ENCODE measurements around the gene DUSP18.

The DUSP18 gene

GRCh38 chr22:30668386-30668710, 673 bp upstream of the DUSP18 start:
- Histone ChIP-seq H3K27ac (ENCODE audit: low read length) (no peak overlapping the region), H2AFZ (ENCODE audit: low read depth, low read length) (peak overlapping the region; percentile 94), H3K9me3 (ENCODE audit: insufficient read depth, low read length, severe bottlenecking) (no peaks in the 10 kb centered on the region), H3K27me3 (ENCODE audit: insufficient read depth, low read length, poor library complexity) (peaks cover 6% of the 10 kb centered on the region), H3K79me2 (ENCODE audit: insufficient read depth, low read length) (no peaks in the 10 kb centered on the region), H3K4me2 (ENCODE audit: insufficient read depth, low read length) (peak overlapping the region; percentile 95), H3K4me3 (ENCODE audit: low read depth in 1 of 2, low read length in 2 of 2) (peak overlapping the region in 1 of 2 experiments; percentile 91; a peak in 2 of 4 replicates), H3K36me3 (ENCODE audit: insufficient read depth, low read length) (peaks cover 5% of the 10 kb centered on the region), H3K9ac (ENCODE audit: low read depth, low read length) (peak overlapping the region; percentile 62; the same call in 1 of the 2 replicates), H4K20me1 (ENCODE audit: insufficient read depth, low read length) (no peaks in the 10 kb centered on the region; the same call in none of the 2 replicates), H3K4me1 (ENCODE audit: insufficient read depth, low read length) (peaks cover 23% of the 10 kb centered on the region)
- DNase-seq = no peak
- TF ChIP-seq CTCF (IDR thresholded peaks at IDR 0.05; ENCODE audit: borderline replicate concordance, extremely low read depth, low read length, poor library complexity, severe bottlenecking) (no peak), EZH2 (IDR thresholded peaks at IDR 0.05; ENCODE audit: borderline replicate concordance, low read depth, low read length, severe bottlenecking) (no peak)
- ATAC-seq (ENCODE audit: insufficient read depth, low read depth) = no peak

GRCh38 chr22:30667107-30667493, 575 bp downstream of the DUSP18 start:
- TF ChIP-seq CTCF (IDR thresholded peaks at IDR 0.05; ENCODE audit: borderline replicate concordance, extremely low read depth, low read length, poor library complexity, severe bottlenecking) (no peak), EZH2 (IDR thresholded peaks at IDR 0.05; ENCODE audit: borderline replicate concordance, low read depth, low read length, severe bottlenecking) (no peak)
- Histone ChIP-seq H4K20me1 (ENCODE audit: insufficient read depth, low read length) (no peaks in the 10 kb centered on the region; the same call in none of the 2 replicates), H2AFZ (ENCODE audit: low read depth, low read length) (peak overlapping the region; percentile 94), H3K9me3 (ENCODE audit: insufficient read depth, low read length, severe bottlenecking) (no peaks in the 10 kb centered on the region), H3K79me2 (ENCODE audit: insufficient read depth, low read length) (no peaks in the 10 kb centered on the region), H3K27me3 (ENCODE audit: insufficient read depth, low read length, poor library complexity) (peaks cover 6% of the 10 kb centered on the region), H3K36me3 (ENCODE audit: insufficient read depth, low read length) (peaks cover 6% of the 10 kb centered on the region), H3K4me3 (ENCODE audit: low read depth in 1 of 2, low read length in 2 of 2) (peak overlapping the region; percentile 55 to 91), H3K4me1 (ENCODE audit: insufficient read depth, low read length) (peaks cover 23% of the 10 kb centered on the region), H3K27ac (ENCODE audit: low read length) (peak overlapping the region; percentile 28; the same call in 1 of the 2 replicates), H3K9ac (ENCODE audit: low read depth, low read length) (peak overlapping the region; percentile 62), H3K4me2 (ENCODE audit: insufficient read depth, low read length) (peak overlapping the region; percentile 95)
- ATAC-seq (ENCODE audit: insufficient read depth, low read depth) = peak; percentile 43; the same call in 2 of the 3 replicates
- no peak for DNase-seq

GRCh38 chr22:30665786-30666185, 1.9 kb downstream of the DUSP18 start:
- ATAC-seq (ENCODE audit: insufficient read depth, low read depth) = no peak

More at GRCh38 chr22:30665786-30666185, 1.9 kb downstream of the DUSP18 start:
- H3K4me3 ChIP-seq (ENCODE audit: low read depth in 1 of 2, low read length in 2 of 2) = no peak overlapping the region
- peaks cover 6% of the 10 kb centered on the region for H3K27me3 ChIP-seq (ENCODE audit: insufficient read depth, low read length, poor library complexity)
- H3K27ac ChIP-seq (ENCODE audit: low read length) = no peak overlapping the region
- no peak overlapping the region for H3K4me2 ChIP-seq (ENCODE audit: insufficient read depth, low read length)
- no peaks in the 10 kb centered on the region; the same call in none of the 2 replicates for H4K20me1 ChIP-seq (ENCODE audit: insufficient read depth, low read length)
- H3K9ac ChIP-seq (ENCODE audit: low read depth, low read length) = no peak overlapping the region
- DNase-seq = no peak
- H3K9me3 ChIP-seq (ENCODE audit: insufficient read depth, low read length, severe bottlenecking) = no peaks in the 10 kb centered on the region
- TF ChIP-seq CTCF (IDR thresholded peaks at IDR 0.05; ENCODE audit: borderline replicate concordance, extremely low read depth, low read length, poor library complexity, severe bottlenecking) (no peak), EZH2 (IDR thresholded peaks at IDR 0.05; ENCODE audit: borderline replicate concordance, low read depth, low read length, severe bottlenecking) (no peak)
- peaks cover 6% of the 10 kb centered on the region for H3K36me3 ChIP-seq (ENCODE audit: insufficient read depth, low read length)
- peaks cover 23% of the 10 kb centered on the region for H3K4me1 ChIP-seq (ENCODE audit: insufficient read depth, low read length)
- H2AFZ ChIP-seq (ENCODE audit: low read depth, low read length) = no peak overlapping the region
- no peaks in the 10 kb centered on the region for H3K79me2 ChIP-seq (ENCODE audit: insufficient read depth, low read length)
